Caco-2 (cell line): Measurements from ENCODE around the gene CHI3L1. TPM values are rescaled to one million over a fixed set of nuclear protein-coding genes. Genes with fewer than 3 reads are reported as not detected.

ENCODE experiments used
- BruUV-seq: library from RNA; stranded (reverse); fragments of 400-500 nt; replicated peaks from 2 replicates; lab custom pipeline; 2021; lab: Mats Ljungman, UMichigan
- CTCF ChIA-PET: fragments of 300-600 bp; sonication (Branson Sonifier 250); formaldehyde crosslinking; loops from one replicate; lab custom pipeline; 2022; ENCODE audit warnings: antibody characterized with exemption; lab: Charles Lee
- POLR2A ChIA-PET: fragments of 300-600 bp; sonication (Branson Sonifier 250); formaldehyde crosslinking; loops from one replicate; lab custom pipeline; 2022; ENCODE audit warnings: antibody characterized with exemption; lab: Charles Lee
- DNase-seq, 2 experiments: peaks; one replicate each; pipeline versions ENCODE4 v3.0.0 to v3.0.0-alpha.2; 2020 to 2022
- H3K27me3 ChIP-seq: replicated peaks from 2 replicates; pipeline ENCODE4 v1.6.0; 2011; ENCODE audit warnings: low read length; ENCODE audit not compliant: control insufficient read depth, insufficient read depth
- H3K36me3 ChIP-seq: 2 replicates; pipeline ENCODE4 v1.5.1; 2011; ENCODE audit warnings: low read length; ENCODE audit not compliant: control insufficient read depth, insufficient read depth
- H3K4me1 ChIP-seq: fragments of 250-450 bp; sonication (Bioruptor Pico); 2 replicates; pipeline ENCODE4 v1.5.1; 2020; ENCODE audit warnings: mild to moderate bottlenecking
- H3K4me3 ChIP-seq: 2 replicates; pipeline ENCODE4 v1.5.1; 2011; ENCODE audit warnings: low read depth, mild to moderate bottlenecking, control low read depth, low read length
- H3K9me3 ChIP-seq: fragments of 250-450 bp; sonication (Bioruptor Pico); 2 replicates; pipeline ENCODE4 v1.5.1; 2020; ENCODE audit warnings: mild to moderate bottlenecking, moderate library complexity
- H3K27ac Mint-ChIP-seq: one replicate; pipeline ENCODE4 v1.8.0; 2022; ENCODE audit warnings: mixed read lengths; ENCODE audit not compliant: unreplicated experiment
- H3K27me3 Mint-ChIP-seq: one replicate; pipeline ENCODE4 v1.8.0; 2022; ENCODE audit warnings: mixed read lengths; ENCODE audit not compliant: insufficient read depth, unreplicated experiment
- H3K36me3 Mint-ChIP-seq: one replicate; pipeline ENCODE4 v1.8.0; 2022; ENCODE audit warnings: mild to moderate bottlenecking, mixed read lengths; ENCODE audit not compliant: insufficient read depth, unreplicated experiment
- H3K4me1 Mint-ChIP-seq: one replicate; pipeline ENCODE4 v1.8.0; 2022; ENCODE audit warnings: low read depth, mixed read lengths; ENCODE audit not compliant: unreplicated experiment
- H3K4me3 Mint-ChIP-seq: one replicate; pipeline ENCODE4 v1.8.0; 2022; ENCODE audit warnings: mild to moderate bottlenecking, moderate library complexity, mixed read lengths; ENCODE audit not compliant: unreplicated experiment
- H3K9me3 Mint-ChIP-seq: one replicate; pipeline ENCODE4 v1.8.0; 2022; ENCODE audit warnings: mixed read lengths; ENCODE audit not compliant: unreplicated experiment
- intact Hi-C: fragments of 100-400 bp; cut with micrococcal nuclease; formaldehyde crosslinking; loops from one replicate; pipeline ENCODE4 v1.10.0; 2022; ENCODE audit not compliant: unreplicated experiment
- total RNA-seq: library from RNA; stranded (reverse); gene quantifications from 2 replicates; pipeline ENCODE4 v1.2.3, GENCODE V29; 2022
- TF ChIP-seq, protein P1 (sequence below), 2 experiments: fragments of 200-600 bp in 1 of 2; IDR thresholded peaks; 1 replicate in 1 of 2; 2 replicates in 1 of 2; pipeline versions ENCODE4 v1.5.1 to v1.8.0; 2011 to 2022; ENCODE audit warnings: antibody characterized with exemption in 1 of 2, control low read depth in 1 of 2, inconsistent platforms in 1 of 2, low read depth in 1 of 2, low read length in 1 of 2, mild to moderate bottlenecking in 1 of 2, moderate library complexity in 1 of 2; ENCODE audit not compliant: insufficient read depth in 1 of 2, severe bottlenecking in 1 of 2, unreplicated experiment in 1 of 2

Gene CHI3L1
- total RNA-seq, 1 experiment from 2014 or later: 235 TPM

DNA sequence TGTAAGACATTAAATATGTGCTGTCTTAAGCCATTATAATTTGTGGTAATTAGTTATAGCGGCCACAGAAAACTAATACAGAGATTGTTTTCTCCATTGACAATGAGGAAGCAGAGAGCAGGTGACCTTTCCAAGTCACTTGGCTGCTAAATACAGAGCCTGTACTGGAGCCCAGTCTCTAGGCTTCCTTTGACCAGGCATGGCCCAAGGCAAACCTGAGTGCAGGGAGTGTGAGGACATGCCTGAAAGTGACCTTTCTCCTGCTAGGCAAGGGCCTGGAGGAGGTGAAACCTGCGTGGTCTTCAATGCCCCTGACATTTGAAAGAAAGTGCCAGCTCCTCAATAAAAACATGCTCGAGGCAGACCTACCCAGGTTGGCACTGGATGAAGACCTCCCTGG, 12.5 kb upstream of the CHI3L1 start:
- ChIA-PET POLR2A (no interaction called here), CTCF (no interaction called here)
- DNase-seq: no peak
- no peaks in the 10 kb centered on the region for H3K36me3 ChIP-seq
- no peaks in the 10 kb centered on the region for H3K27me3 ChIP-seq
- peaks cover 6% of the 10 kb centered on the region; the same call in 1 of the 2 replicates for H3K9me3 ChIP-seq
- peaks cover 52% of the 10 kb centered on the region for H3K4me1 Mint-ChIP-seq
- BruUV-seq: no TSS peak
- peaks cover 23% of the 10 kb centered on the region for H3K9me3 Mint-ChIP-seq
- no peak overlapping the region for H3K27ac Mint-ChIP-seq
- peaks cover 9% of the 10 kb centered on the region for H3K36me3 Mint-ChIP-seq
- no peak overlapping the region for H3K4me3 ChIP-seq
- TF ChIP-seq, protein P1, sequence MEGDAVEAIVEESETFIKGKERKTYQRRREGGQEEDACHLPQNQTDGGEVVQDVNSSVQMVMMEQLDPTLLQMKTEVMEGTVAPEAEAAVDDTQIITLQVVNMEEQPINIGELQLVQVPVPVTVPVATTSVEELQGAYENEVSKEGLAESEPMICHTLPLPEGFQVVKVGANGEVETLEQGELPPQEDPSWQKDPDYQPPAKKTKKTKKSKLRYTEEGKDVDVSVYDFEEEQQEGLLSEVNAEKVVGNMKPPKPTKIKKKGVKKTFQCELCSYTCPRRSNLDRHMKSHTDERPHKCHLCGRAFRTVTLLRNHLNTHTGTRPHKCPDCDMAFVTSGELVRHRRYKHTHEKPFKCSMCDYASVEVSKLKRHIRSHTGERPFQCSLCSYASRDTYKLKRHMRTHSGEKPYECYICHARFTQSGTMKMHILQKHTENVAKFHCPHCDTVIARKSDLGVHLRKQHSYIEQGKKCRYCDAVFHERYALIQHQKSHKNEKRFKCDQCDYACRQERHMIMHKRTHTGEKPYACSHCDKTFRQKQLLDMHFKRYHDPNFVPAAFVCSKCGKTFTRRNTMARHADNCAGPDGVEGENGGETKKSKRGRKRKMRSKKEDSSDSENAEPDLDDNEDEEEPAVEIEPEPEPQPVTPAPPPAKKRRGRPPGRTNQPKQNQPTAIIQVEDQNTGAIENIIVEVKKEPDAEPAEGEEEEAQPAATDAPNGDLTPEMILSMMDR (IDR thresholded peaks at IDR 0.05; ENCODE audit: insufficient read depth in 1 of 2, low read depth in 1 of 2, low read length in 1 of 2, severe bottlenecking in 1 of 2, unreplicated experiment in 1 of 2): no peak
- H3K27me3 Mint-ChIP-seq: no peaks in the 10 kb centered on the region
- H3K4me1 ChIP-seq: peaks cover 46% of the 10 kb centered on the region
- intact Hi-C loops: no loop called here
- H3K4me3 Mint-ChIP-seq: no peak overlapping the region

DNA sequence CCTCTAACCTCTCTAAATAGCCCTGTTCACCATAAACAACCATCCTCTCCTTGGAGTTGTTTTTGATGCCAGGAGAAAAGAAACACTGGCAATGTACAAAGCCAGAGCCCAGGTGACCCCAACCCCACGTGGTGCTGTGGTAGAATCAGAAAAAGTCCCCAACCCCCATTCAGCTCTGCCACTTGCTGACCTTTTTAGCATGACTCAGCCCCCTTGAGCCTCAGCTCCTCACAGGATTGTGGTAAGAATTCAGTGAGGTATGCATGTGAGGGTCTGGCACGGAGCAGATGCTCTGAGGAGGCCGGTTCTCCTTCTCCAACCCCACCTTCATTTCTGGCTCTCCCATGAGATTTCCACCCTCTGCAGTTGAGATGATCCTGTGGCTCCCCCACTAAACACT, 11.1 kb upstream of the CHI3L1 start:
- peaks cover 23% of the 10 kb centered on the region for H3K9me3 Mint-ChIP-seq
- H3K9me3 ChIP-seq: peaks cover 6% of the 10 kb centered on the region; the same call in 1 of the 2 replicates
- intact Hi-C loops: no loop called here
- peak overlapping the region; percentile 82 for H3K27ac Mint-ChIP-seq
- no peak for DNase-seq
- peaks cover 49% of the 10 kb centered on the region for H3K4me1 ChIP-seq
- no peaks in the 10 kb centered on the region for H3K36me3 ChIP-seq
- ChIA-PET POLR2A (no interaction called here), CTCF (no interaction called here)
- no peaks in the 10 kb centered on the region for H3K27me3 ChIP-seq
- H3K4me3 Mint-ChIP-seq: no peak overlapping the region
- H3K27me3 Mint-ChIP-seq: no peaks in the 10 kb centered on the region
- no TSS peak for BruUV-seq
- H3K4me3 ChIP-seq: no peak overlapping the region
- H3K4me1 Mint-ChIP-seq: peaks cover 39% of the 10 kb centered on the region
- H3K36me3 Mint-ChIP-seq: peaks cover 9% of the 10 kb centered on the region
- TF ChIP-seq, protein P1 (IDR thresholded peaks at IDR 0.05; ENCODE audit: insufficient read depth in 1 of 2, low read depth in 1 of 2, low read length in 1 of 2, severe bottlenecking in 1 of 2, unreplicated experiment in 1 of 2): no peak

DNA sequence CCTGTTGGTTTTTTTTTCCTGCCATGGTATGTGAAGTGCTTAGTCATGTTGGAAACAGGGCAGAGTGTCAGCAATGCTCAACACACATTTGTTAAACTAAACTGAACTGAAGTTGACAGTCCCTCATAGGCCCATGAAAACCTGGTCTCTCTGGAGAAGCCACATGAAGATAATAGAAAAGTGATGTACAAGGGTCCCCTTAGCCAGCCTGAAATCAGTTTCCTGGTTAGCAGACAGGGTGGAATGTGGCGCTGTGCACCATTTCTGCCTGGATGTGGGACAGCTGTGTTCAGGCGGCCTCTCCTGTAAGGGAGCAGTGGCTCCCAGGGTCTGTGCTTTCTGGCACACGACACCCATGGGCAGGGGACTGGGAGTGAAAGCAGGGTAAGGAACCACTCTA, 9.9 kb upstream of the CHI3L1 start:
- intact Hi-C loops: no loop called here
- Mint-ChIP-seq H3K4me3 (no peak overlapping the region), H3K9me3 (peaks cover 21% of the 10 kb centered on the region), H3K4me1 (peaks cover 48% of the 10 kb centered on the region), H3K36me3 (peaks cover 13% of the 10 kb centered on the region), H3K27ac (peak overlapping the region; percentile 82), H3K27me3 (no peaks in the 10 kb centered on the region)
- H3K27me3 ChIP-seq: no peaks in the 10 kb centered on the region
- no peak overlapping the region for H3K4me3 ChIP-seq
- TF ChIP-seq, protein P1 (IDR thresholded peaks at IDR 0.05; ENCODE audit: insufficient read depth in 1 of 2, low read depth in 1 of 2, low read length in 1 of 2, severe bottlenecking in 1 of 2, unreplicated experiment in 1 of 2): no peak
- H3K36me3 ChIP-seq: no peaks in the 10 kb centered on the region
- peaks cover 51% of the 10 kb centered on the region for H3K4me1 ChIP-seq
- peaks cover 6% of the 10 kb centered on the region; the same call in 1 of the 2 replicates for H3K9me3 ChIP-seq
- BruUV-seq: no TSS peak
- DNase-seq: no peak
- POLR2A ChIA-PET: no interaction called here
- CTCF ChIA-PET: no interaction called here
